NCI-H2171 (cell line): ENCODE measurements around the gene WASL.
"Not testable (repeated sequence)": the region's sequence is repeated elsewhere in the genome, so short reads cannot be mapped to it uniquely, and the experiment has no call there.

Experiments
- DNase-seq: peaks from one replicate; lab custom pipeline; 2025; lab: John Stamatoyannopoulos, UW

WASL gene

GRCh38 chr7:123732413-123733091, 16.3 kb downstream of the WASL start:
- no peak for DNase-seq

DNA sequence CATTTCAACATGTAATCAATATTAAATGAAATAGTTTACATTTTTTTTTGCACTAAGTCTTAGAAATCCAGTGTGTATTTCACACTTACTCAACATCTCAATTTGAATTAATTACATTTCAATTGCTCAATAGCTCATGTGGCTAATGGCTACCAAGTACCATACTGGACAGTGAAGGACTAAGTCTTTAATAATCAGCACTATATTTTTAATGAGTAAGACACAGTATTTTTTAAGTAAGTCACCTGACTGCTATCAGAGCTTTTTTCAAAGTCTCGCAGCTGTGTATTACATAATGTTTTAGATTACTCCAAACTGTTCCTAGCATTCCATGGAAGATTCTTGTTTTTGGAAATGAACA, 19.6 kb downstream of the WASL start:
- no peak for DNase-seq

DNA sequence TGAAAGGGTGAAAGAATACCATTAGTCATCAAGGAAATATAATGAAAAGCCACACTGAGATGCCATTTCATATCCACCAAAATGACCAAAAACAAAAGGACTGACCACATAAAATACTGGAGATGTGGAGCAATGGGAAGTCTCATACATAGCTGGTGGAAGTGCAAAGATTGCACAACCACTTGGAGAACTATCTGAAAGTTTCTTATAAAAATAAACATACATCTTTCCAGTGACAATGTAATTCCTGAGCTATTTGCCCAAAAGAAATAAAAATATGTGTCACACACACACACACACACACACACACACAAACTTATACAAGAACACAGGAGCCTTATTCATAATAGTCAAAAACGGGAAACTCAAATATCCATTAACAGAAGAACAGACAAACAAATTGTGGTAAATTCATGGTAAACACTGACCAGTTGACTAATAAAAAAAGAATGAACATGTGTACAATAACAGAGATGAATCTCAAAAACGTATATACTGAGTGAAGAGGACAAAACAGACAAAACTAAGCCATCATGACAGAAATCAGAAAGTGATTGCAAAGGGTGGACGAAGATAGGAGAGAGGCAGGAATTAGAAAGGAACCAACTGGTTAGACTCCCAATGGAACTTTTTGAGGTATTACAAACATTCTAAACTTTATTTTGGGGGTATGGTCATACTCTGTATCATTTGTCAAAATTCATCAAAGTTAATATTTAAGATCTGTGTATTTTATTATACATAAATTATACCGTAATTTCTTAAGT, 21.5 kb downstream of the WASL start:
- no peak for DNase-seq

DNA sequence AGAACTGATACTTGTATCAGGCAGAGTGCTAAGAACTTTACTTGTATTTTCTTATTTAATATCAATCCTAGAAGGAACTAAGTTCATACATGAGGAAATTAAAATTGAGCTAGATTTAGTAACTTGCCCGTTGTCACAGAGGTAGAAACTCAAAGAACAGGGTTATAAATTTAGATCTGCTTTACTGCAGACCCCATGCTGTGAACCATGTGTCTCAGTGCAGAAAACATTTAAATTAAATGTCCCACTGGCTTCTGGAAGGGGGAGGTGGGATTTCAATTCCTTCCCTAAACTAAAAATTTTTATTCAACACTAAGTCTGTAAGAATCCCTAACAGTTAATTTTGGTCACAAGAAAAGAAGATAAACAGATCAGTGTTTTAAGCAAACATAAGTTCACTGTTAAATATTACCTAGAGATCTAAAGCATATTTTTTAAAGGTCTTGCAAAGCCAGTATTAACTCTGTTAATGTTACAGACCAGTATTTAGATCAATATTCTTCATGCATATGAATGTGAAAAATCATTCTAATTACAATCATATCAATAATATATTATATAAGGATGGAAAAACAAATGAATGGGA, 23.1 kb downstream of the WASL start:
- peak; percentile 7 for DNase-seq

DNA sequence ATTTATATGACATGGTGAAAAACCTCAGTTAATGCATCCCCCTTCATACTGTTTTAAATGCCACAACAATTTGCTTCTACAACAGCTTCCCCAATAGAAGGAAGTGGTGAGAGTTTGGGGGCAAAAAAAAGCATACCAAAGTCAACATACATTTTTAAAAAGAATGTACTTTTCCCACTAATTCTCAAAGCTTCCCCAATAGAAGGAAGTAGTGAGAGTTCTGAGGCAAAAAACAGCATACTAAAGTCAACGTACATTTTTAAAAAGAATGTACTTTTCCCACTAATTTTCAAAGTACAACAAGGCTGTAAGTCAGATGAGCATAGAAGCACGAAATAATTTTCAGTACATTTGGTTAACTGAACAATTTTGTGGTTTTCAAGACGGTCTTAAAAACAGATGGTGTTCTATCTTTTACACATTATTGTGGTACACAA, 24.0 kb downstream of the WASL start:
- no peak for DNase-seq

DNA sequence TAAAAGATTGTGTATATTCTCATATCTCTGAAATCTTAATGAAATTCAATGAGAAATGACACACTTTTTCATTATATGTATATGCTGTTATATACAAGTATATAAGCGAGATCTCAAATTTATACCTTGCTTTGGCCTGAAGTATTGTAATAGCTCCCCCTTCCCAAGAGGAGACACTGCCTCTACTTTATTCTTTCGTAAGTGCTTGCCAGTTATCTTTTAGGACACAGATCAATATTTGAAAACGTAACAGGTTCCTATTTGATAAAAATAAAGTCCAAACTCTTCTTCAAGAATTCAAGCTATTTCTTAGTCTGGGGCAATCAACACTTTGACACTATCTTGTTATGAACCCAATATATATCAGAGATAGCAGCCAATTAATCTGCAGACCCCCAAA, 24.9 kb downstream of the WASL start:
- DNase-seq: no peak

DNA sequence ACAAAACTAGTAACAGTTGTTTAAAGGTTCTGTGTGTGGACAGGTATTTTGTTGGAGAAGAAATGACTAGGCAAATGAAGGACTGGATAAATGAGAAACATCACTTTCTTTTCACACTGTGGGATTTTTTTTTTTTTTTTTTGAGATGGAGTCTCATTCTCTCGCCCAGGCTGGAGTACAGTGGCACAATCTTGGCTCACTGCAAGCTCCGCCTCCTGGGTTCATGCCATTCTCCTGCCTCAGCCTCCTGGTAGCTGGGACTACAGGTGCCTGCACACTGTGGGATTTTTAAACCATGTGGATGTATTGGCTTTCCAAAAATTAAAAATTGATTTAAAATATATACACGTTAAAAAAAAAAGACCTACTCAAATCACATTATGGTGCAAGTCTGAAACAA, 28.3 kb downstream of the WASL start:
- DNase-seq: not testable (repeated sequence)

DNA sequence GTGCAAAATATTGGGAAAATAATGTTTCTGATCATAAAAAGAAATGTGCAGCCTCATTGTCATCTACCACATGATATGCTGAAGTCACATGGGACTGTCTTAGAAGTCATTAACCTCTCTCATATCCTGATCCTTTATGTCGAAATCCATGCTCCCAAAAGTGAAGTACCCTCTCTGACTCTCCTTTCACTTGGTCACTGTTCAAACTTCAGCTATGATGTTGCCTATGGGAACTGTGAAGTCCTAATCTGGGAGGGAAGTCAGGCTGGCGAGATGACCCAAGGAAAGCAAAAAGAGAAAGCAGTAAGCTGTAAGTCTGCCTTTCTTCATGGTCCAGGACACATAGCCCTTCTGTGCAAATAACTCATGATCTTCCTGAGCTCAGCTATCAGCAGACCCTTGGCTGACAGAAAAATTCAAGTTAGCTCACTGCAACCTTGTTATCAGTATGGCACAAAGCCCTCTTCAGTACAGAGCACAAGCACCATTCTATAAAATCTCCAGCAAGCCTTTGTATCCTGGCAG, 29.5 kb downstream of the WASL start:
- no peak for DNase-seq

- DNase-seq: no peak
Observed at GRCh38 chr7:123718773-123719172, 30.0 kb downstream of the WASL start.

- DNase-seq: no peak
Observed at GRCh38 chr7:123717689-123718088, 31.1 kb downstream of the WASL start.

- DNase-seq: no peak
Observed at GRCh38 chr7:123716877-123717276, 31.9 kb downstream of the WASL start.

DNA sequence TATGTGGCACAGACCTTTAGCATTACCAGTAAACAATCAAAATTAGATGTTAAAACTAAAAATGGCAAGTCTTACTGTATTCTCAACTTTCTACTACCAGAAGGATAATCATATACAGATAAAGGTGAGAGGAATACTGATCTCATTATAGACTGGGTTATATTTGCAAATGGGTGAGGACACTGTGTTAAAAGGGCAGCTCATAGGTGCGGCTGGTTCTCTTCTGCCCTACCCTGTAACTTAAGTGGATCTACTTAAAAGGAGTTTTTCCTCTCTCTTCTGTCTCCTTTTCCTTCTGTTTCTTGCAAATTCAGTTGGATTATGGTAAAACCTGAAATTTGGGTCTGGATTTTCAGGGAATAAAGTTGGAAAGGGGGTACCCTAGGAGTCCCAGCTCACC, 33.0 kb downstream of the WASL start:
- DNase-seq: no peak

- no peak for DNase-seq
Observed at GRCh38 chr7:123715198-123715597, 33.6 kb downstream of the WASL start.

DNA sequence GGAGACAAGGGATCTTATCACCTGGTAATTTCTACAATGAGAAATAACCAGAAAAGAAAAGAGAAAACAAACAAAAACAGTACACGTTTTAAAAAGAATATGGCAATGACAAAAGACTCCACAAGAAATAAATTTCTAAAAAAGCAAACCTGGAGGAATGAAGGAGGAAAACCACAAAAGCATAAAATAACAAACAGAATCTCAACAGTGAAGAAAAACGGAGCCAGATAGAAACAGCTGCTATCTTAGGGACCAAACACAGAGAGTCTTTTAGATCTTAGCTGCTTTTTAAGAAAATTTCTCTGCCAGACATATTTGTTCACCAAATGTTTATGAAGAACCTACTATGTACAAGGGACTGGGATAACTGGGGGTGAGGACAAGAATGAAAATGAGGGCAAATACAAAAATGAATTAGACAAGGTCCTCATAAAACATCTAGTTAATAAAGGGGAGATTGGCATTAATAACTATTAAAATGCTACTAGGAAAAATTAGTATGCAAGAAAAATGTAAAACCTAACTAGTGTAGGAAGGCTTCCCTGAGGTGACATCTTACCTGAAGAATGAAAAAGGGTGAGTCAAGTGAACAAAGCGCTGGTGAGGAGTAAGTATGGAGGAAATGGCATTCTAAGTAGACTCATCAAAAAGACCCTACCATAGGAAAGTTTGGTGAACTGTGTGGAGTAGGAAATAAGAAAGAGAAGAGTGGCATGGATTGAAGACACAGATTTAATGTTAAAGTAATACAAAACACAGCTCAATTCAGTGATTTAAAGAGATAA, 34.3 kb downstream of the WASL start:
- no peak for DNase-seq

- no peak for DNase-seq
Observed at GRCh38 chr7:123712619-123713018, 36.2 kb downstream of the WASL start.

- DNase-seq: no peak
Observed at GRCh38 chr7:123711832-123712293, 36.9 kb downstream of the WASL start.

- no peak for DNase-seq
Observed at GRCh38 chr7:123710683-123711082, 38.1 kb downstream of the WASL start.

GRCh38 chr7:123709525-123709924, 39.3 kb downstream of the WASL start:
- DNase-seq: no peak

GRCh38 chr7:123705211-123705901, 43.4 kb downstream of the WASL start:
- no peak for DNase-seq

DNA sequence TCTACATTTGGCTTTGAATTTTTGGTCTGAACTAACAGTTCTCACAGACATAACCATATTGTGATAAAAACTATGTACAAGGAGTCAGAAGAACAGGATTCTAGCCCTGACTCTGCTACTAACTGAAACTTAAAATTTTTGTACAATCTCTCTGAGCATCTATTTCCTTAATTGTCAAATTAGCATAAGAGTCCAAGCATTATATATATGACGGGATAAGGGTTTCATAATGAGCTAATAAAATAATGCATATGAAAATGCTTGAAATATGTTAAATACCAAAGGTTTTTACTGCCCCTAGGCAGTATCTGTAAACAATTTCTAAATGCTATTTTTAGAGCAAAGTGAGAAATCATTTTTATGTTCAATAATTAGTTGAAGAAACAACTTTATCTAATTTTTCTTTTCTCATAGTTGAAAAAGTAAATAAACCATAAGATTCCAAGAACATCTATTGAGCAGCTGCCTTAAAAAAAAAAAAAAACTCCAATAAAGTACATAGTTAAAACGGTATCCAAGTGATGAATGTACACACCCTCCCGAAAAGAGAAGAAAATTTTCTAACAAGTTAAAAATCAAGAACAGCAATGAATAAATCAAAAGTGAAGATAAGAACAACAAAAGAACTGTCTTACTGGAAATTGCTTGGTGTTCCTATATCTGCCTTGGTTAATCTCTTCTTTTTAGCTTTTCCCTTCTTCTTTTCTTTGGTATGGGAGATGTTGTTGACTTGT, 52.7 kb downstream of the WASL start:
- DNase-seq: no peak

DNA sequence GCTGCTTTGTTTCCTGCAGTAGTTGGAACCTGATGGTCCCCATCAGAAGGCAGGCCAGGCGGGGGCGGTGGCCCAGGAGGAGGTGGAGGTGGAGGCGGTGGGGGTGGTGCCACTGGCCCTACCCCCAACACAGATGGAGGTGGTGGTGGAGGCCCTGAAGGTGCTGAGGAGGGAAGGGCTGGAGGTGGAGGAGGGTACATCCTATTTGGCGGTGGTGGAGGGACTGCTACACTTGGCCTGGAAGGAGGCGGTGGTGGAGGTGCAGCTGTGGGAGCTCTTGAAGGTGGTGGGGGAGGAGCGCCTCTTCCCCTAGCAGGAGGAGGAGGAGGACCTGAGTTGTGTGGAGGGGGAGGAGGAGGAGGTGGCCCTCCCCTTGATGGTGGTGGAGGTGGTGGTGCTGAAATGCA, 56.3 kb downstream of the WASL start:
- no peak for DNase-seq
